ENCODE data around the gene STK31.

Gene STK31

GRCh38 chr7:23691320-23691719 is 18.7 kb upstream of the STK31 start:
- Histone ChIP-seq H3K14ac (ENCODE audit: low read length) (no peak overlapping the region), H2BK5ac (ENCODE audit: low read depth, low read length, poor library complexity) (no peak overlapping the region), H3K27me3 (ENCODE audit: insufficient read depth, low read length) (no peaks in the 10 kb centered on the region), H3K79me2 (ENCODE audit: control insufficient read depth, insufficient read depth, low read length, poor library complexity) (no peaks in the 10 kb centered on the region), H3K4ac (ENCODE audit: low read depth, low read length) (no peak overlapping the region), H2AFZ (ENCODE audit: insufficient read depth, low read length, poor library complexity) (no peak overlapping the region), H4K12ac (ENCODE audit: low read depth, low read length) (no peak overlapping the region), H3K4me2 (ENCODE audit: low read length) (no peak overlapping the region), H2BK120ac (ENCODE audit: insufficient read depth, low read length, poor library complexity) (no peak overlapping the region), H3K4me3 (ENCODE audit: low read depth, low read length) (no peak overlapping the region), H3K27ac (ENCODE audit: low read depth, low read length) (peak overlapping the region; percentile 61), H3K9ac (ENCODE audit: low read length) (no peak overlapping the region), H3K36me3 (ENCODE audit: control insufficient read depth in 1 of 2, insufficient read depth in 2 of 2, low read length in 2 of 2) (peaks cover 0 to 3% of the 10 kb centered on the region in 2 experiments), H3K4me1 (ENCODE audit: control insufficient read depth in 1 of 2, insufficient read depth in 2 of 2, low read length in 2 of 2) (peaks cover 0 to 6% of the 10 kb centered on the region in 2 experiments), H3K79me1 (ENCODE audit: low read length) (no peaks in the 10 kb centered on the region), H4K8ac (ENCODE audit: low read depth, low read length) (no peak overlapping the region), H3K23ac (ENCODE audit: low read length) (no peak overlapping the region), H4K91ac (ENCODE audit: low read depth, low read length) (no peak overlapping the region), H3K18ac (ENCODE audit: low read length) (no peak overlapping the region), H2BK12ac (ENCODE audit: low read length) (no peak overlapping the region), H3K9me3 (ENCODE audit: insufficient read depth, low read depth, low read length) (no peaks in the 10 kb centered on the region), H2AK5ac (ENCODE audit: low read length) (no peak overlapping the region)
- DNase-seq: peak; percentile 88 to 96
- no CpG with 5 or more reads among the region's 4 CpGs for WGBS (ENCODE audit: extremely low coverage, insufficient coverage, insufficient read length)

- Histone ChIP-seq H3K9ac (ENCODE audit: low read length) (no peak overlapping the region), H3K9me3 (ENCODE audit: insufficient read depth, low read depth, low read length) (no peaks in the 10 kb centered on the region), H3K36me3 (ENCODE audit: control insufficient read depth in 1 of 2, insufficient read depth in 2 of 2, low read length in 2 of 2) (peaks cover 0 to 3% of the 10 kb centered on the region in 2 experiments), H3K23ac (ENCODE audit: low read length) (no peak overlapping the region), H3K4me1 (ENCODE audit: control insufficient read depth in 1 of 2, insufficient read depth in 2 of 2, low read length in 2 of 2) (peaks cover 0 to 6% of the 10 kb centered on the region in 2 experiments), H3K18ac (ENCODE audit: low read length) (no peak overlapping the region), H3K27me3 (ENCODE audit: insufficient read depth, low read length) (no peaks in the 10 kb centered on the region), H3K4me3 (ENCODE audit: low read depth, low read length) (no peak overlapping the region), H3K14ac (ENCODE audit: low read length) (no peak overlapping the region), H2BK120ac (ENCODE audit: insufficient read depth, low read length, poor library complexity) (no peak overlapping the region), H3K27ac (ENCODE audit: low read depth, low read length) (no peak overlapping the region), H2BK12ac (ENCODE audit: low read length) (no peak overlapping the region), H3K79me2 (ENCODE audit: control insufficient read depth, insufficient read depth, low read length, poor library complexity) (no peaks in the 10 kb centered on the region), H2AFZ (ENCODE audit: insufficient read depth, low read length, poor library complexity) (no peak overlapping the region), H2AK5ac (ENCODE audit: low read length) (no peak overlapping the region), H2BK5ac (ENCODE audit: low read depth, low read length, poor library complexity) (no peak overlapping the region), H4K91ac (ENCODE audit: low read depth, low read length) (no peak overlapping the region), H4K12ac (ENCODE audit: low read depth, low read length) (no peak overlapping the region), H4K8ac (ENCODE audit: low read depth, low read length) (no peak overlapping the region), H3K4ac (ENCODE audit: low read depth, low read length) (no peak overlapping the region), H3K4me2 (ENCODE audit: low read length) (no peak overlapping the region), H3K79me1 (ENCODE audit: low read length) (no peaks in the 10 kb centered on the region)
- no peak for DNase-seq
Observed at GRCh38 chr7:23693224-23693623, 16.8 kb upstream of the STK31 start.

DNA sequence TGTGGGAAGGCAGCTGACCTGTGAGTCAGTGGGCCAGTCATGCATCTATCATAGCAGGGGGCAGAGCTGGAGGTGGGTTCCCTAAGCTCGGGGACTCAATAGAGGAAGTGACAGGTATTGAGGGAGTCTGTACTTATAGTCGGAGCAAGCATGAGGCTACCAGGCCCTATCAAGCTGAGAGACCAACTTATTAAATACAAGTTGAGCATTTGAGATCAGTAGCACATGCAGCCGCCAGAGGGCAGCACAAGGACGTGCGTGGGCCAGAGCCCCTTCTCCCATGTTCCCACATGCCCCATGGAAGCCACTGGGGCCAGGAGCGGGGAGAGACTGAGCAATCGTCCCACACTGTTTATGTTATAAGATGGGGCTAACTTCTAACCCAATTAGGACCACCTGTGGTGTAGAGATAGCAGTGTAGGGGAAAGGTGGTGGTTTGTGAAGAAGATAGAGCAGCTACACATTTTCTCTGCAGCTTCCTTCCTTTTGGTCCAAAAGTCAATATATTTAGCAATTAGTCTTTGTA is 13.0 kb upstream of the STK31 start:
- Histone ChIP-seq H3K14ac (ENCODE audit: low read length) (no peak overlapping the region), H3K27ac (ENCODE audit: low read depth, low read length) (no peak overlapping the region), H2BK12ac (ENCODE audit: low read length) (no peak overlapping the region)

DNA sequence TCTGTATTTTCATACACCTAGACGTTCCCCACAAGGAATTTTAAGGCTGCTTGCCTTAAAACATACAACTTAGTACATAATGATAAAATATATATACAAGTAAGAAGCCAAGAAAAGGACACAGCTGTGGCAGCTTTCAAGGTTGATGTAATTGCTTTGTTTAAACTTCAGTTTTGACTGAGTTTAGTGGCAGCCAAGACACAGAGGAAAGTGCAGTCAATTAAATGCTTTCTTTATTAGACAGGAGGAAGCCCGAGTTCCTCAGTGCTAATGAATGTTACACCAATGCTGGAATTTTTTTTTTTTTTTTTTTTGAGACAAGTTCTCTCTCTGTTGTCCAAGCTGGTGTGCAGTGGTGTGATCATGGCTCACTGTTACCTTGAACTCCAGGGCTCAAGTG is 11.2 kb upstream of the STK31 start:
- no peaks in the 10 kb centered on the region for H3K4me1 ChIP-seq (ENCODE audit: control insufficient read depth in 1 of 2, insufficient read depth in 2 of 2, low read length in 2 of 2)
- no CpG with 5 or more reads among the region's 2 CpGs for WGBS (ENCODE audit: extremely low coverage, insufficient coverage, insufficient read length)
- no peak overlapping the region for H3K14ac ChIP-seq (ENCODE audit: low read length)
- H4K91ac ChIP-seq (ENCODE audit: low read depth, low read length): no peak overlapping the region
- peaks cover 0 to 2% of the 10 kb centered on the region in 2 experiments for H3K36me3 ChIP-seq (ENCODE audit: control insufficient read depth in 1 of 2, insufficient read depth in 2 of 2, low read length in 2 of 2)
- no peaks in the 10 kb centered on the region for H3K79me2 ChIP-seq (ENCODE audit: control insufficient read depth, insufficient read depth, low read length, poor library complexity)
- H3K4me2 ChIP-seq (ENCODE audit: low read length): no peak overlapping the region
- H3K27ac ChIP-seq (ENCODE audit: low read depth, low read length): no peak overlapping the region
- no peak overlapping the region for H2BK120ac ChIP-seq (ENCODE audit: insufficient read depth, low read length, poor library complexity)
- H3K4me3 ChIP-seq (ENCODE audit: low read depth, low read length): no peak overlapping the region
- H2BK12ac ChIP-seq (ENCODE audit: low read length): no peak overlapping the region
- H3K4ac ChIP-seq (ENCODE audit: low read depth, low read length): no peak overlapping the region
- H3K79me1 ChIP-seq (ENCODE audit: low read length): no peaks in the 10 kb centered on the region
- no peak overlapping the region for H3K23ac ChIP-seq (ENCODE audit: low read length)
- H3K9ac ChIP-seq (ENCODE audit: low read length): no peak overlapping the region
- H3K27me3 ChIP-seq (ENCODE audit: insufficient read depth, low read length): no peaks in the 10 kb centered on the region
- no peak overlapping the region for H3K18ac ChIP-seq (ENCODE audit: low read length)
- H2AFZ ChIP-seq (ENCODE audit: insufficient read depth, low read length, poor library complexity): no peak overlapping the region
- H4K12ac ChIP-seq (ENCODE audit: low read depth, low read length): no peak overlapping the region
- no peak overlapping the region for H4K8ac ChIP-seq (ENCODE audit: low read depth, low read length)
- H3K9me3 ChIP-seq (ENCODE audit: insufficient read depth, low read depth, low read length): no peaks in the 10 kb centered on the region
- no peak overlapping the region for H2AK5ac ChIP-seq (ENCODE audit: low read length)
- DNase-seq: no peak
- no peak overlapping the region for H2BK5ac ChIP-seq (ENCODE audit: low read depth, low read length, poor library complexity)

More for the DNA sequence above, 13.0 kb upstream of the STK31 start:
- Histone ChIP-seq H3K79me2 (ENCODE audit: control insufficient read depth, insufficient read depth, low read length, poor library complexity) (no peaks in the 10 kb centered on the region), H3K4me1 (ENCODE audit: control insufficient read depth in 1 of 2, insufficient read depth in 2 of 2, low read length in 2 of 2) (no peaks in the 10 kb centered on the region), H3K4me2 (ENCODE audit: low read length) (no peak overlapping the region), H2BK5ac (ENCODE audit: low read depth, low read length, poor library complexity) (no peak overlapping the region), H3K79me1 (ENCODE audit: low read length) (no peaks in the 10 kb centered on the region), H2AK5ac (ENCODE audit: low read length) (no peak overlapping the region), H3K27me3 (ENCODE audit: insufficient read depth, low read length) (no peaks in the 10 kb centered on the region), H3K4ac (ENCODE audit: low read depth, low read length) (no peak overlapping the region), H3K9me3 (ENCODE audit: insufficient read depth, low read depth, low read length) (no peaks in the 10 kb centered on the region), H3K18ac (ENCODE audit: low read length) (no peak overlapping the region), H3K4me3 (ENCODE audit: low read depth, low read length) (no peak overlapping the region), H3K23ac (ENCODE audit: low read length) (no peak overlapping the region), H3K9ac (ENCODE audit: low read length) (no peak overlapping the region), H3K36me3 (ENCODE audit: control insufficient read depth in 1 of 2, insufficient read depth in 2 of 2, low read length in 2 of 2) (peaks cover 0 to 2% of the 10 kb centered on the region in 2 experiments), H4K12ac (ENCODE audit: low read depth, low read length) (no peak overlapping the region), H2BK120ac (ENCODE audit: insufficient read depth, low read length, poor library complexity) (no peak overlapping the region), H2AFZ (ENCODE audit: insufficient read depth, low read length, poor library complexity) (peak overlapping the region; percentile 25), H4K91ac (ENCODE audit: low read depth, low read length) (no peak overlapping the region), H4K8ac (ENCODE audit: low read depth, low read length) (no peak overlapping the region)
- no CpG with 5 or more reads among the region's 7 CpGs for WGBS (ENCODE audit: extremely low coverage, insufficient coverage, insufficient read length)
- peak; percentile 65 to 87 for DNase-seq
